ENCODE results near the gene DSTN.

Gene DSTN

GRCh38 chr20:17568972-17569521, 828 bp upstream of the DSTN start:
- peak; percentile 43; the same call in 1 of the 2 replicates for TF ChIP-seq TOX (CRISPR knock-in tag; IDR thresholded peaks at IDR 0.05; ENCODE audit: borderline replicate concordance)
- no peak for TF ChIP-seq ZNF565 (CRISPR knock-in tag; conservative IDR thresholded peaks at IDR 0.05; ENCODE audit: low read depth)
- TF ChIP-seq CSDC2 (CRISPR knock-in tag; IDR thresholded peaks at IDR 0.05), result peak; percentile 59; the same call in 1 of the 2 replicates
- no peak for TF ChIP-seq OSR1 (CRISPR knock-in tag; IDR thresholded peaks at IDR 0.05)
- peak; percentile 51; the same call in 1 of the 2 replicates for TF ChIP-seq TCF4 (CRISPR knock-in tag; IDR thresholded peaks at IDR 0.05; ENCODE audit: borderline replicate concordance)
- no peak for TF ChIP-seq ARNTL (CRISPR knock-in tag; IDR thresholded peaks at IDR 0.05; ENCODE audit: borderline replicate concordance, low read depth)
- peak; percentile 89 for TF ChIP-seq ZC3H10 (CRISPR knock-in tag; IDR thresholded peaks at IDR 0.05)
- TF ChIP-seq PATZ1 (CRISPR knock-in tag; IDR thresholded peaks at IDR 0.05; ENCODE audit: borderline replicate concordance), result peak; percentile 72; the same call in 1 of the 2 replicates
- TF ChIP-seq, protein P1, sequence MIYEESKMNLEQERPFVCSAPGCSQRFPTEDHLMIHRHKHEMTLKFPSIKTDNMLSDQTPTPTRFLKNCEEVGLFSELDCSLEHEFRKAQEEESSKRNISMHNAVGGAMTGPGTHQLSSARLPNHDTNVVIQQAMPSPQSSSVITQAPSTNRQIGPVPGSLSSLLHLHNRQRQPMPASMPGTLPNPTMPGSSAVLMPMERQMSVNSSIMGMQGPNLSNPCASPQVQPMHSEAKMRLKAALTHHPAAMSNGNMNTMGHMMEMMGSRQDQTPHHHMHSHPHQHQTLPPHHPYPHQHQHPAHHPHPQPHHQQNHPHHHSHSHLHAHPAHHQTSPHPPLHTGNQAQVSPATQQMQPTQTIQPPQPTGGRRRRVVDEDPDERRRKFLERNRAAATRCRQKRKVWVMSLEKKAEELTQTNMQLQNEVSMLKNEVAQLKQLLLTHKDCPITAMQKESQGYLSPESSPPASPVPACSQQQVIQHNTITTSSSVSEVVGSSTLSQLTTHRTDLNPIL (CRISPR knock-in tag; IDR thresholded peaks at IDR 0.05; ENCODE audit: low read depth), result 0 out of 2 replicates have a peak, but pooled peaks have one; percentile 2
- no peak for TF ChIP-seq ZNF70 (CRISPR knock-in tag; IDR thresholded peaks at IDR 0.05)
- peak; percentile 73; the same call in 1 of the 2 replicates for TF ChIP-seq RARB (CRISPR knock-in tag; IDR thresholded peaks at IDR 0.05)
- no peak for TF ChIP-seq BACH2 (CRISPR knock-in tag; IDR thresholded peaks at IDR 0.05; ENCODE audit: borderline replicate concordance)
- ATAC-seq, result peak; percentile 81

DNA sequence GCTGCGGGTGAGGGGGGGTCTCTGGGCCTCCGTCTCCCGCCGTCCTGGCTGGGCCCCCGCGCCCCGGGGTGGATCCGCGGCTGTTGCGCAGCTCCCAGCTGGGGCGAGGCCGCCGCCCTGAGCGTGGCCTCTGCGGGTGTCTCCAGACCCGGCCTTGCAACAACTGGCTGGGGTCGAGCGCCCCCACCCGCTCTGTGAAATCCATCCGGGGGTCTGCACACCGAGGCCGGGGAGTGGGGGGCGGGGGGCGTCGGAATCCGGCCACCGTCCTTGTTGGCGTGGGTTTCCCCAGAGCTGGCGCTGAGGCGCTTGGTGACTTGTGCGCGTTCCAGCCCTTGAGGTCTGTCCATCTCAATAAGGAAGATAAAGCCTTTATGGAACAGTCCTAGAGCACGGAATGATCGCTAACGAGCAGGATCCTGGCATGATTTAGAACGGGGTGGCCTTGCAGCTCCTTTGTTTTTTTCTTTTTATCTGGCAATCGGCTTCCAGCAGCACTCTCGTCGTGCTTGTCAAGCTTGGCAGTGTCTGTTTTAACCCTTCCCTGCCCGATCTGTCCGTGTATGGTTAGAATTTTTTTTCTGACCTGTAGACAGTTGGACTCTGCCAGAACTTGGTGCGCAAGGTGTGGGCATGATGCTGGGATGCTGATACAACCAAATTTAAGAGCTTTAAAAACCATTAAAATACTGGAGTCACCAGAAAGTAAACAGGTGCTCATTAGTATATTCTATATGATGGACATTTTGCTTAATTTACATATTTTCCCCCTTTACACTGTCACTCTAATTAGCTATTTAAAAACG, 675 bp downstream of the DSTN start:
- TF ChIP-seq TCF4 (CRISPR knock-in tag; IDR thresholded peaks at IDR 0.05; ENCODE audit: borderline replicate concordance), result peak; percentile 10; the same call in 1 of the 2 replicates
- TF ChIP-seq SNAI2 (CRISPR knock-in tag; IDR thresholded peaks at IDR 0.05), result no peak
- peak; percentile 65 for ATAC-seq

GRCh38 chr20:17571153-17571527, 1.3 kb downstream of the DSTN start:
- ATAC-seq, result no peak
- TF ChIP-seq RARB (CRISPR knock-in tag; IDR thresholded peaks at IDR 0.05) (no peak), SNAI2 (CRISPR knock-in tag; IDR thresholded peaks at IDR 0.05) (no peak), TSHZ2 (CRISPR knock-in tag; IDR thresholded peaks at IDR 0.05) (no peak), ARNTL (CRISPR knock-in tag; IDR thresholded peaks at IDR 0.05; ENCODE audit: borderline replicate concordance, low read depth) (no peak), ISL1 (CRISPR knock-in tag; IDR thresholded peaks at IDR 0.05) (no peak), CSDC2 (CRISPR knock-in tag; IDR thresholded peaks at IDR 0.05) (no peak)

- no peak for TF ChIP-seq ISL1 (CRISPR knock-in tag; IDR thresholded peaks at IDR 0.05)
- no peak for TF ChIP-seq ARNTL (CRISPR knock-in tag; IDR thresholded peaks at IDR 0.05; ENCODE audit: borderline replicate concordance, low read depth)
- no peak for TF ChIP-seq ZNF70 (CRISPR knock-in tag; IDR thresholded peaks at IDR 0.05)
- no peak for TF ChIP-seq SNAI2 (CRISPR knock-in tag; IDR thresholded peaks at IDR 0.05)
- TF ChIP-seq ZNF565 (CRISPR knock-in tag; conservative IDR thresholded peaks at IDR 0.05; ENCODE audit: low read depth), result no peak
- TF ChIP-seq TCF4 (CRISPR knock-in tag; IDR thresholded peaks at IDR 0.05; ENCODE audit: borderline replicate concordance), result no peak
- TF ChIP-seq, protein P1 (CRISPR knock-in tag; IDR thresholded peaks at IDR 0.05; ENCODE audit: low read depth), result no peak
- no peak for TF ChIP-seq OSR1 (CRISPR knock-in tag; IDR thresholded peaks at IDR 0.05)
- ATAC-seq, result no peak
Measured at GRCh38 chr20:17572034-17572638, 2.3 kb downstream of the DSTN start.
